ENCODE measurements around the gene SREK1. TPM values are rescaled to one million over a fixed set of nuclear protein-coding genes. Genes with fewer than 3 reads are reported as not detected.
"Not testable (repeated sequence)": the region's sequence is repeated elsewhere in the genome, so short reads cannot be mapped to it uniquely, and the experiment has no call there.

The SREK1 gene, protein sequence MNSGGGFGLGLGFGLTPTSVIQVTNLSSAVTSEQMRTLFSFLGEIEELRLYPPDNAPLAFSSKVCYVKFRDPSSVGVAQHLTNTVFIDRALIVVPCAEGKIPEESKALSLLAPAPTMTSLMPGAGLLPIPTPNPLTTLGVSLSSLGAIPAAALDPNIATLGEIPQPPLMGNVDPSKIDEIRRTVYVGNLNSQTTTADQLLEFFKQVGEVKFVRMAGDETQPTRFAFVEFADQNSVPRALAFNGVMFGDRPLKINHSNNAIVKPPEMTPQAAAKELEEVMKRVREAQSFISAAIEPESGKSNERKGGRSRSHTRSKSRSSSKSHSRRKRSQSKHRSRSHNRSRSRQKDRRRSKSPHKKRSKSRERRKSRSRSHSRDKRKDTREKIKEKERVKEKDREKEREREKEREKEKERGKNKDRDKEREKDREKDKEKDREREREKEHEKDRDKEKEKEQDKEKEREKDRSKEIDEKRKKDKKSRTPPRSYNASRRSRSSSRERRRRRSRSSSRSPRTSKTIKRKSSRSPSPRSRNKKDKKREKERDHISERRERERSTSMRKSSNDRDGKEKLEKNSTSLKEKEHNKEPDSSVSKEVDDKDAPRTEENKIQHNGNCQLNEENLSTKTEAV
- 72.0 and 76.7 TPM in 2 replicates for total RNA-seq

DNA sequence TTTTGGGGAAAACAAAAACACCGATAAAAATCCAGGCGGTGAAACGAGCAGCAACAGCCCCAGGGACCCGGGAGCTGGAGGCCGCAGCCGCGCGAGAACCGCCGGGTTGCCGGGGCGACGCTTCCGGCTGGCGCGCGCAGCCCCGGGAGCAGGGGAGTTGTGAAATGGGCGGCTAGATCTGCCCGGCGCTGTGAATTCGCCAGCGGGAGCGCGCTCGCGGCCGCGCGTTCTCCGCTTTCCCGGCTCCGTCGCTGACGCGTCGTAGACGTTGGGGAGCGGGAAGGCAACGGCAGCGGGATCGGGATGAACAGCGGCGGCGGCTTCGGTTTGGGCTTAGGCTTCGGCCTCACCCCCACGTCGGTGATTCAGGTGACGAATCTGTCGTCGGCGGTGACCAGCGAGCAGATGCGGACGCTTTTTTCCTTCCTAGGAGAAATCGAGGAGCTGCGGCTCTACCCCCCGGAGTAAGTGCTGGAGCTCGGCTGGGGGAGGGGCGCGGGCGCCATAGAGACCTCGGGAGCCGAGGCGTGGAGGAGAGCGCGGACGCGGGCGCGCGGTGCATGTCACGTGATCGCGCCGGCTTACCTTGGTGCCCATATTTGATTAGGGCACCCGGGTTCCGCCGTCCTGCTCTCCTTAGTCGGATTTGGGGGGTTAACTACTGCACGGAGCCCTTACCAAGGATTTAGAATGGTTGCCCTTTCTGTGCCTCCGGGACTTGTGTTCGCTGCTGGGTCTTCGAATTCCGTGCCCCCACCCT, at the start of gene SREK1:
SREK1 (plus strand) TSS at position 227 of the 760 bp plus-strand sequence; CDS start at position 304, 77 bp downstream.
- peak within 1 kb of the TSS; percentile 96 for H3K4me3 Mint-ChIP-seq
- peaks cover 47% of the 10 kb centered on the region for H3K4me1 Mint-ChIP-seq (ENCODE audit: low read depth)
- H3K9me3 Mint-ChIP-seq = no peaks in the 10 kb centered on the region
- DNase-seq (ENCODE audit: low spot score) = peak; percentile 84
- peak within 1 kb of the TSS; percentile 99 for H3K27ac Mint-ChIP-seq
- H3K27me3 Mint-ChIP-seq (ENCODE audit: insufficient read depth) = peaks cover 2% of the 10 kb centered on the region
- peaks cover 4% of the 10 kb centered on the region for H3K36me3 Mint-ChIP-seq (ENCODE audit: low read depth)
- intact Hi-C loops (cut with micrococcal nuclease) = loop anchor here (1.0 to 10.0 kb wide), 11 partner anchors 27 to 1379 kb away; partner anchors contain the start of genes CENPK, CWC27, NLN and PPWD1

GRCh38 chr5:66100851-66101250, 43.2 kb upstream of the SREK1 start:
- H3K9me3 Mint-ChIP-seq = peaks cover 40% of the 10 kb centered on the region
- DNase-seq (ENCODE audit: low spot score) = no peak
- no peak overlapping the region for H3K4me3 Mint-ChIP-seq
- H3K27ac Mint-ChIP-seq = no peak overlapping the region
- no peaks in the 10 kb centered on the region for H3K27me3 Mint-ChIP-seq (ENCODE audit: insufficient read depth)
- intact Hi-C loops (cut with micrococcal nuclease) = no loop called here
- no peaks in the 10 kb centered on the region for H3K36me3 Mint-ChIP-seq (ENCODE audit: low read depth)
- H3K4me1 Mint-ChIP-seq (ENCODE audit: low read depth) = no peaks in the 10 kb centered on the region

DNA sequence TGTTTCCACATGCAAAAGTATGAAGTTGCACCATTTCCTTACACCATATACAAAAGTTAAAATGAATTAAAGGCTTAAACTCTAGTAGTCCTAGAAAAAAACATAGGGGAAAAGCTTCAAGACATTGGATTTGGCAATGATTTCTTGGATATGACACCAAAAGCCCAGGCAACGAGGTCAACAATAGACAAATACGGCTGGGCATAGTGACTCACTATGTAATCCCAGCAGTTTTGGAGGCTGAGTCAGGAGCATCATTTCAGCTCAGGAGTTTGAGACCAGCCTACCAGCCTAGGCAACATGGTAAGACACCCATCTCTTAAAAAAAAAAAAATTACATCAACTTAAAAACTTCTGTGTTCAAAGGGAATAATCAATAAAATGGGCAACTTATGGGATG, 30.9 kb upstream of the SREK1 start:
- H3K9me3 Mint-ChIP-seq = peaks cover 27% of the 10 kb centered on the region
- H3K4me3 Mint-ChIP-seq = no peak overlapping the region
- no peaks in the 10 kb centered on the region for H3K27me3 Mint-ChIP-seq (ENCODE audit: insufficient read depth)
- no peaks in the 10 kb centered on the region for H3K4me1 Mint-ChIP-seq (ENCODE audit: low read depth)
- H3K27ac Mint-ChIP-seq = no peak overlapping the region
- H3K36me3 Mint-ChIP-seq (ENCODE audit: low read depth) = no peaks in the 10 kb centered on the region
- intact Hi-C loops (cut with micrococcal nuclease) = no loop called here
- no peak for DNase-seq (ENCODE audit: low spot score)

DNA sequence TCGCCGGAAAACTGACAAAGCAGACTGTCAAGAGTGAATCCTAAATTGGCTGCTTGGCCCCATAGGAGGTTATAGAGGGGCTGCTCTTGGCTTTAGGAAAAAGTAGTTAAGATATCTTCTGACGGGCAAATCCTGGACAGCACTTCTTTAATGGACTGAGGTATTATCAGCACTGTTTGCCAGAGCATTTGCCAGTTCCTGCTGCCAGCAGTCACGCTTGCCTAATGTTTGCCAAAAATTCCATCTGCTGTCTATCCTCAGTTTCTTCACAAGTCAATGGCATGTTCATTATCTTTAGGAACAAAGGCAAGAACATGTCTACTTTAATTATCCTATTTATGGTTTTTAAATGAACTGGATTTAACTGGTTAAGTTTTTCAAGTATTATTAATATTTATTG, 25.8 kb upstream of the SREK1 start:
- intact Hi-C loops (cut with micrococcal nuclease) = no loop called here
- no peaks in the 10 kb centered on the region for H3K9me3 Mint-ChIP-seq
- no peaks in the 10 kb centered on the region for H3K4me1 Mint-ChIP-seq (ENCODE audit: low read depth)
- H3K27ac Mint-ChIP-seq = no peak overlapping the region
- H3K4me3 Mint-ChIP-seq = no peak overlapping the region
- DNase-seq (ENCODE audit: low spot score) = no peak
- no peaks in the 10 kb centered on the region for H3K27me3 Mint-ChIP-seq (ENCODE audit: insufficient read depth)
- no peaks in the 10 kb centered on the region for H3K36me3 Mint-ChIP-seq (ENCODE audit: low read depth)

DNA sequence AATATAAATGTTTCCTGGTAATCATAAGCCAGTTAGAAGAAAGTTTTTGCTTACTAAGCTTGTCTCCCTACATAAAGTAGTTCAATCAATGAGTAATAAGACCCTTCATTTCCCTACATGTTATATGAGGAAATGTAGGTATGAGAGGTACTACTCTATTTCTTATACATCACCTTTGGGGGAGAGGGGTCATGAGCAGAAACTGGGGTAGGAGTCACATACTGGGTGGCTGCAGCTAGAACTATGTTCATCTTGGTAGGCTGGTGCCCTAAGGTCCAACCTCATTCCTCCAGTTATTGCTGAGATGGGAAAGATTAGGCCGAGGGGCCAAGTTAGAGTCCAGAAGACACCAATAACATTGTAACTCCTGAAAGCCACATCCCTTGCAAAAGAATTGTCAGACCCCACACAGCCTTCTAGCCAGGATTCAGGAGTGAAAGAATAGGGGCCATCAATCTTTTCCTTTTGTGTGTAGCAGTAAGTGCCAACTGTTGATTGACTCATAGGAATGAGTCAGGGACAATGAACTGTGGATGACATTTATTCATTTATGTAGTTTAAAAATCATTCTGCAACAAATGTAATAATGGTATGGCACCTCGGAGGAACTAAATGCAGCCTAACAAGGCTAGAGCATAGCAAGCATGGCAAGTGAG, 21.6 kb upstream of the SREK1 start:
- Mint-ChIP-seq H3K36me3 (ENCODE audit: low read depth) (no peaks in the 10 kb centered on the region), H3K4me3 (no peak overlapping the region), H3K27me3 (ENCODE audit: insufficient read depth) (no peaks in the 10 kb centered on the region), H3K4me1 (ENCODE audit: low read depth) (no peaks in the 10 kb centered on the region), H3K27ac (no peak overlapping the region), H3K9me3 (no peaks in the 10 kb centered on the region)
- DNase-seq (ENCODE audit: low spot score) = no peak
- intact Hi-C loops (cut with micrococcal nuclease) = no loop called here

DNA sequence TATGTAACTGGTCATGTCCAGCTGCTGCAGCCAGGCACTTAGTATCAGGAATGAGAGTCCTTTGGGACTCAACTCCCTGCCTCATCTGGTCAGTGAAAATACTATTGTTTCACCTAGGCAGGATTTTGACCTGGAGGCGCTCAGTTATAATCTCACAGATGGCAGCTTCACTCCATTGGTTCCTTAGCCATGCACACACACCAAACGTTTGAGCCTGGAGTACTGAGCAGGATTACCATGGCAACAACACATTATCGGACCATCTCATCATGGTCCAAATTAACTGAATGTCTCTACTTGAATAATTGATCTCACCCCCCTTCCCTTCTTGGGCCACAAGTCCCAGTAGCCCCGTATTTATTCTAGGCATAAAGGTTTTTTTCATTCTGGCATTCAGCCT, 15.0 kb upstream of the SREK1 start:
- Mint-ChIP-seq H3K9me3 (peaks cover 3% of the 10 kb centered on the region), H3K4me3 (no peak overlapping the region), H3K4me1 (ENCODE audit: low read depth) (no peaks in the 10 kb centered on the region), H3K27ac (no peak overlapping the region), H3K27me3 (ENCODE audit: insufficient read depth) (peaks cover 1% of the 10 kb centered on the region), H3K36me3 (ENCODE audit: low read depth) (no peaks in the 10 kb centered on the region)
- DNase-seq (ENCODE audit: low spot score) = no peak
- intact Hi-C loops (cut with micrococcal nuclease) = no loop called here

GRCh38 chr5:66130493-66130892, 13.6 kb upstream of the SREK1 start:
- Mint-ChIP-seq H3K4me3 (no peak overlapping the region), H3K27me3 (ENCODE audit: insufficient read depth) (peaks cover 2% of the 10 kb centered on the region), H3K27ac (no peak overlapping the region), H3K36me3 (ENCODE audit: low read depth) (no peaks in the 10 kb centered on the region), H3K9me3 (peaks cover 3% of the 10 kb centered on the region), H3K4me1 (ENCODE audit: low read depth) (no peaks in the 10 kb centered on the region)
- intact Hi-C loops (cut with micrococcal nuclease) = no loop called here
- DNase-seq (ENCODE audit: low spot score) = no peak

- intact Hi-C loops (cut with micrococcal nuclease) = no loop called here
- Mint-ChIP-seq H3K4me3 (no peak overlapping the region), H3K4me1 (ENCODE audit: low read depth) (peaks cover 3% of the 10 kb centered on the region), H3K27me3 (ENCODE audit: insufficient read depth) (peaks cover 2% of the 10 kb centered on the region), H3K27ac (no peak overlapping the region), H3K36me3 (ENCODE audit: low read depth) (no peaks in the 10 kb centered on the region), H3K9me3 (peaks cover 3% of the 10 kb centered on the region)
- DNase-seq (ENCODE audit: low spot score) = no peak
Observed at GRCh38 chr5:66134407-66134861, 9.7 kb upstream of the SREK1 start.

- Mint-ChIP-seq H3K4me3 (no peak overlapping the region), H3K27ac (no peak overlapping the region), H3K9me3 (no peaks in the 10 kb centered on the region), H3K36me3 (ENCODE audit: low read depth) (no peaks in the 10 kb centered on the region), H3K27me3 (ENCODE audit: insufficient read depth) (peaks cover 2% of the 10 kb centered on the region), H3K4me1 (ENCODE audit: low read depth) (peaks cover 9% of the 10 kb centered on the region)
- intact Hi-C loops (cut with micrococcal nuclease) = no loop called here
- DNase-seq (ENCODE audit: low spot score) = no peak
Observed at GRCh38 chr5:66136053-66136452, 8.0 kb upstream of the SREK1 start.

DNA sequence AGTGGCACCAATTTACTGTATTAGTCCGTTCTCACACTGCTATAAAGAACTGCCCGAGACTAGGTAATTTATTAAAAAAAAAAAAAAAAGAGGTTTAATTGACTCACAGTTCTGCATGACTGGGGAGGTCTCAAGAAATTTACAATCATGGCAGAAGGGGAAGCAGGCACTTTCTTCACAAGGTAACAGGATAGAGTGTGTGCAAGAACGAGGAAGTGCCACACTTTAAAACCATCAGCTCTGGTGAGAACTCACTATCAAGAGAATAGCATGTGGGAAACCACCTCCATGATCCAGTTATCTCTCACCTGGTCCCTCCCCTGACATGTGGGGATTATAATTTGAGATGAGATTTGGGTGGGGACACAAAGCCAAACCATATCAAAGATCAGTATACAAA, 7.2 kb upstream of the SREK1 start:
- DNase-seq (ENCODE audit: low spot score); intact Hi-C loops (cut with micrococcal nuclease); H3K4me3 Mint-ChIP-seq; H3K4me1 Mint-ChIP-seq (ENCODE audit: low read depth); H3K9me3 Mint-ChIP-seq; H3K27me3 Mint-ChIP-seq (ENCODE audit: insufficient read depth); H3K36me3 Mint-ChIP-seq (ENCODE audit: low read depth); H3K27ac Mint-ChIP-seq: not testable (repeated sequence)

GRCh38 chr5:66138637-66139317, 5.3 kb upstream of the SREK1 start:
- Mint-ChIP-seq H3K4me1 (ENCODE audit: low read depth) (peaks cover 23% of the 10 kb centered on the region), H3K36me3 (ENCODE audit: low read depth) (peaks cover 2% of the 10 kb centered on the region), H3K9me3 (no peaks in the 10 kb centered on the region), H3K27ac (no peak overlapping the region), H3K4me3 (no peak overlapping the region), H3K27me3 (ENCODE audit: insufficient read depth) (peaks cover 2% of the 10 kb centered on the region)
- intact Hi-C loops (cut with micrococcal nuclease) = no loop called here
- no peak for DNase-seq (ENCODE audit: low spot score)

- Mint-ChIP-seq H3K27me3 (ENCODE audit: insufficient read depth) (no peaks in the 10 kb centered on the region), H3K4me3 (no peak overlapping the region), H3K36me3 (ENCODE audit: low read depth) (peaks cover 3% of the 10 kb centered on the region), H3K4me1 (ENCODE audit: low read depth) (peaks cover 24% of the 10 kb centered on the region), H3K9me3 (no peaks in the 10 kb centered on the region), H3K27ac (no peak overlapping the region)
- no peak for DNase-seq (ENCODE audit: low spot score)
- intact Hi-C loops (cut with micrococcal nuclease) = no loop called here
Observed at GRCh38 chr5:66139318-66139712, 4.8 kb upstream of the SREK1 start.

All from activated T-helper 1 cell treated with anti-CD3 and anti-CD28 coated beads, Interleukin-12 subunit alpha, Interleukin-12 subunit beta, Interleukin-2, Interleukin-4 antibody, amounts not matched to agents 30 ng/mL and 10 ng/mL and 1 ng/mL, durations not matched to agents 14 hours and 24 hours and 36 hours (primary cell).